HG03025 (cell line): ENCODE data around the gene SUMO3.

Experiments
- ATAC-seq: cut with Tn5 transposase; IDR thresholded peaks from one replicate; pipeline ENCODE4 v1.9.1; 2021; ENCODE audit warnings: mild to moderate bottlenecking, moderate library complexity; ENCODE audit not compliant: unreplicated experiment, low FRiP score

Gene SUMO3

DNA sequence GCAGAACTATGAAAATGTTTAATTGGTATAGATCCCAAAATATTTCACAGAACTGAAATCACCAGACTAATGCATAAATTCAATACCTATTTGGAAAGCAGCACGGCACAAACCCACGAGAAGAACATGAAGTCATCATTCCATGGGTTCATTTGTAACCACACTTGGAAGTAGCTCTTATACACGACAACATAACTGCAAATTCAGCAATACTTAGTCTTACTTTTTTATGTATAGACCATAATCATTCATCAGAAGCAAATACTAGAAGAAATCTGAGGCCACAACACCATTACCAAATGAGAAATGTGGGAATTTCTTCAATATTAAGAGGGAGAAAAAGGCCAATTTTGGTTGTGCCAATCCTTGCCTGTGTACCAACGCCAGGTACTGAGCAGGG lies 12.0 kb downstream of the SUMO3 start:
- no peak for ATAC-seq

DNA sequence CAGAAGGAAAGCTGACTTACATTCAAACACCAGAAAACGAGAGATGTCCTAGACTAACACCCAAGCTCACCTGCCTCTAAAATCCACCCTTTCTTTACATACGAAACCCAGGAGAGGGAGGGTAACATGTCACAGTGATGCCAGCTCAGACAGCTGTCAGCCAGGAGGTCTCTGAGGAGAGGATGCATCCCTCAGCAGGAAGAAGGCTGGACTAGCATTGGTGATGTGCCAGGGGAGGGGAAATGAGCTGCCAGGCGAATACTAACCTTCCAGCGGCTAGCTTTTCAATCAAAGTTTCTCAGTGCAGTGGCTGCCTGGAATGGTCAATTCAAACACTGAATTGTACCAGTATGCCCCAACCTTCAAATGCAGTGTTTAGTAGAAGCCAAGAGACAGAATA lies 12.6 kb downstream of the SUMO3 start:
- no peak for ATAC-seq

DNA sequence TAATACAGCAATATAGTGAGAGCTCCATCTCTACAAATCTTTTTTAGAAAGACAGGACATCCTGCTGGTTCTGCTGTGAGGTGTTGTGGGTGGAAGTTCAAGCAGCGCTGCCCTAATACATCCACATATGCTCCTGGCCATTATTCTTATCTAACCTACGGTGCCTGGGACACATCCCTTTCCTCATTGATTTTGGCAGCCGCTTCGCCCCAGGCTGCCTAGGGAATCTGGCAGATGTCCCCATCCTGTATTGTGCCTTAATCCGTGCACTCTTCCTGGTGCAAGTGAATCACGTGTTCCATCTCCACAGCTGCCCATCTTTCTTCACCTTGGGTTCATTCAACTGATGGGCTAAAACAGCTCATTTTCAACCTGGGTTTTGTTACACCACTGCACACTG lies 13.1 kb downstream of the SUMO3 start:
- no peak for ATAC-seq

DNA sequence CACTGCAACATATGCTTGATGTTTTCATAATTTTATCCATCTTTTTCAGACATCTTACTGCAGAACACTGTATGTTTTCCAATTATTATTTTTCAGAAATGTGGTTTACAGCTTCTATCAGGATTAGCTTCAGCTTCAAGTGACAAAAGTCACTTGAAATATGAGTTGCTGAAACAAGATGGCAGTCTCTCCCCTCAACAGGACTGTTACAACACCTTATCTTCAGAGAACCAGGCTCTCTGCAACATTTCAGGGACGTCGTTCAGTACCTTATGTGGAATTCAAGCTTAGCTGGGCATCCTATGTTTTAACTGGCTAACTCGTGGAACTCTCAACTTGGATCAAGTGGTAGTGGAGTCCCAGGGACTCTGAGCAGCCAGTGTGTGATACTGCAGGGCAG lies 14.2 kb downstream of the SUMO3 start:
- ATAC-seq, result no peak

DNA sequence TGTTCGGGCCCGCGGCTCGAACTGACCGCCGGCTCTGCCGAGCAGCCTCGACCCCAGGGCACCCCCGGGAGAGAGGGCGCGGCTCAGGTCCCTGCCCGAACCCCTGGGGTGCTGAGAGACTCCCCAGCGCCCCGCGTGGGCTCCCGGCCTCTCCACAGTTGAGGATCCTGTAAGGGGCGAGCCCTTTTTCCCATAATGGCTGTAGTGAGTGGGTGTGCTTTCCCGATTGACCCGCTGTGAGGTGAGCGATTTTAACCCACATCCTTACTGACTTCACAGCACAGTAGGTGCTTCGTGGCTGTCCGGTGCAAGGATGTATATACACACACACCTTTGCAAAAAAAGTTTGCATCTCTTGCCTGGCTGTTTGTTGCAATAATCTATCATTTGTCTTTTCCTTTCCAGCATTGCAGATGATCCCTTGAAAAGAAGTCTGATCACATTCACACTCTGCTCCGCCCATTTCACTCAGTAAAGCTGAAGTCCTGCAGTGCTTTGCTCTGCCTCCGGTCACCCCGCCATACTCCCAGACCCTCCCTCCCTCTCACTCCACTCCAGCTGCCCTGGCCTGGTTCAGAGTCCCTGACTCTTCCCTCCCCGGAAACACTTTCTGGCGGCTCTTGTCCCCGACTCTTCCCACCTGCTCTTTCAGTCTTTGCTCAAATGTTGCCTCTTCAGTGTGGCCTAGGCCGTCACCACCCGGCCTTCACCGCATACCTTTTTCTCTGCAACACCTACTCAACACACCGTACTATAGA lies 15.3 kb downstream of the SUMO3 start:
- no peak for ATAC-seq

DNA sequence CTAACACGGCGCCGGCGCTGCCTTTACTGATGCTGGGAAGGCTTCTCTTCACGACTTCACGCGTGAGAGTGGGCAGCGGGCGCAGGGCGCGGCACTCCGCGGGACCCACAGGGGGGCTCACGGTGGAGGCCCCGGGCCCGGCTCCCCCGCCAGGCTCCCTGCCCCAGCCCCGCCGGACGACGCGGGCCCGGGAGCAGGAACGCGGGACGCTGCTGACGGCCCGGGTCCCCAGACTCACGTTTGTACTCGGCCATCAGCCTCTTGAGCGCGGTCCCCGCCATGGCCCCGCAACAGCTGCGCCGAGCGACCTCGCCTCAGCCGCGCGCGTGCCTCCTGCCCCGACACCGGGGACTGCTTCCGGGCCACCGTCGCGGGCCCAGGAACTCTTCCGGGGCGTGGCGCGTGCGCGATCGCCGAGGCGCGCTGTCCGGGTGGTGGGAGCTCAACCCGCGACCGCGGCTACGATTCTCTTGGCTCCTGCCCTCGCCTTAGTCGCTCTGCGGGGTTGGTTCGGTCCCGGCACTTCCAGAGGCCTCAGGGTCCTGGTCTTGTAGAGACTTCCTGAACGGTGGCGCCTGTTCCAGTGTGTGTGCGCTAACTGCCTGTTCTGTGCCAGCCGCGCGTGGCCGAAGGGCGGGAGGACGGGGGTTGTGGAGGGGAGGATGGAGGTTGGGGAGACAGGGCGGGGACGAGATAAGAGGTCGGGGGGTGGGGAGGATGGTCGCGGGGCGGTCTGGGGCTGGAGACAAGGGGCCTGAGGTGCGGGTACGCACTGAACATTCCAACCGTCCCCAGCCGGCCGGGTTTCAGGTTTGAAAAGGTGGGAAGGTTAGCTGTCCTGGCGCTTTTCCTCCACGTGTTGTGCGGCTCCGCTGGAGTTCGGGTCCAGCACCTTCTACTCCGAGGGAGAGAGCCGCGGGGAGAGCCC lies 16.1 kb downstream of the SUMO3 start, which contains the start of gene UBE2G2:
Gene UBE2G2, minus strand, starts transcription at position 353 of the 928 bp plus-strand sequence. Its CDS starts 72 bp downstream, at position 281.
- peak; percentile 70 for ATAC-seq

DNA sequence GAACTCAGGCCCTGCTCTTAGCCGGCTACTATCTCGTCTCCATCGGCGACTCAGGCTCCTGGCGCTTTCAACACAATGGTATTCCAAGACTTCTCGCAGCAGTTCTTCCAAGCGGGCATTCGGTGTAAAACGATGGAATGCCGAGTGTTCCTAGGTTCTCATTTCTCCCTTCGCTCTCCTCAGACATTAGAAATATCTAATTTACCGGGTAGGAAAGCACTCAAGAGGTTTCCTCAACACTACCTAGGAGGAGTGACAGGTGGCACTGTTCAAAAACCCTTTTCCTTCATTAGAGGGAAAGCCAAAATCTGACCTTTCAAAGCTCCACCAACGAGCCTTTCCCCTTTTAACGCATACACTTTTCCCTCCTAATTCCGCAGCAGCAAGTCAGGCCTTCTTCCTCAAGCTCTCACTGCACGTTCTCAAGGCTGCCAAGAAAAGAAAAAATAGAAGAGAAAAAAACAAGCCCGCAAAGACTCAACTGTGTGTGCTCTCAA lies 16.8 kb downstream of the SUMO3 start:
- ATAC-seq, result no peak

DNA sequence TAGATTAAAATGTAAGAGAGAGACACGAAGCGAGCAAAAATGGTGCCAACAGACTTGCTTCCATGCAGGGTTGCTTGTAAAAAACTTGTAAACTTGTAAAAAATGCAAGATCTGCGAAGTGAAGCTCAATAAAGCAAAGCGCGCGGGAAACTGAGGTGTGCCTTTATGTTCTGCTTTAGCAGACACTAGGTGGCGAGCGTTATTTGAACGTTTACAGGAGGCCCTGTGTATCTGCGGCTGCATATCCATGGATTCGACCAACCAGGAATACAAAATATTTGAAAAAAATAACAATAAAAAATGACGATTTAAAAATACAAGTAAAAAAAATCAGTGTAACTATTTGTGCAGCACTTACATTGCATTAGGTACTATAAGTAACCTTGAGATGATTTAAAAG lies 17.8 kb downstream of the SUMO3 start:
- no peak for ATAC-seq

DNA sequence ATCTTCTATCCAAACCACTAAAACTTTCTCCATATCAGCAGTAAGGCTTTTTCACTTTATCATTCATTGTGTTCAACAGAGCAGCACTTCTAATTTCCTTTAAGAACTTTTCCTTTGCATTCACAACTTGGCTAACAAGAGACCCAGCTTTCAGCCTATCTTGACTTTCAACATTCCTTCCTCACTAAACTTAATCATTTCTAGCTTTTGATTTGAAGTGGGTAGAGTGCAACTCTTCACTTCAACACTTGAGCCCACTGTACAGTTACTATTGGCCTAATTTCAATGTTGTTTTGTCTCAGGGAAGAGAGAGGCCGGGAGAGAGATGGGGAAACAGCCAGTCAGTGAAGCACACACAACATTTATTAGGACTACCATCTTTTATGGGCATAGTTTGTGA lies 18.2 kb downstream of the SUMO3 start:
- ATAC-seq, result no peak

DNA sequence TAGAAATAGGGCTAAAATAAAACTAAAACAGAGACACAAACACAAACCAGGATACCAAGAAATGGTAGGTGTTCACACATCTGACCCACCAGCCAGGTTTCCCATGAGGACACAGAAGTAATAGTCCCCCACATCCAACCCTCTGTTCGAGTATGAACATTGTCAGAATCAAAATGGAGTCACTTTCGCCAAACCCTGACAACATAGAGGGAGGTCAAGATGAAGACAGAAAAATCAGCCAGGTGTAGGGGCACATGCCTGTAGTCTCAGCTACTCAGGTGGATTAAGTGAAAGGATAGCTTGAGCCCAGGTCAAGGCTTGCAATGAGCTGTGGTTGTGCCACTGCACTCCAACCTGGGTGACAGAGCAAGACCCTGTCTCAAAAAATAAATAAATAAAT lies 20.1 kb downstream of the SUMO3 start:
- ATAC-seq, result no peak

DNA sequence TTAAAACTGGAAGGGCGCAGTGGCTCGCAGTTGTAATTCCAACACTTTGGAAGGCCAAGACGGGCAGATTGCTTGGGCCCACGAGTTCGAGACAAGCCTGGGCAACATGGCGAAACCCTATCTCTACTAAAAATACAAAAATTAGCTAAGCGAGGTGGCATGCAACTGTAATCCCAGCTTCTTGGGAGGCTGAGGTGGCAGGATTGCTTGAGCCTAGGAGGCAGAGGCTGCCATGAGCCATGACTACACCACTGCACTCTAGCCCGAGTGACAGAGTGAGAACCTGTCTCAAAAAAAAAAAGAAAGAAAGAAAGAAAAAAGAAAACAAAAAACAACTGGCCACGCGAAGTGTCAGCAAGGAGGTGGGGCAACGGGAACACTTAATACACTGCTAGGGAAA lies 22.5 kb downstream of the SUMO3 start:
- ATAC-seq, result no peak

DNA sequence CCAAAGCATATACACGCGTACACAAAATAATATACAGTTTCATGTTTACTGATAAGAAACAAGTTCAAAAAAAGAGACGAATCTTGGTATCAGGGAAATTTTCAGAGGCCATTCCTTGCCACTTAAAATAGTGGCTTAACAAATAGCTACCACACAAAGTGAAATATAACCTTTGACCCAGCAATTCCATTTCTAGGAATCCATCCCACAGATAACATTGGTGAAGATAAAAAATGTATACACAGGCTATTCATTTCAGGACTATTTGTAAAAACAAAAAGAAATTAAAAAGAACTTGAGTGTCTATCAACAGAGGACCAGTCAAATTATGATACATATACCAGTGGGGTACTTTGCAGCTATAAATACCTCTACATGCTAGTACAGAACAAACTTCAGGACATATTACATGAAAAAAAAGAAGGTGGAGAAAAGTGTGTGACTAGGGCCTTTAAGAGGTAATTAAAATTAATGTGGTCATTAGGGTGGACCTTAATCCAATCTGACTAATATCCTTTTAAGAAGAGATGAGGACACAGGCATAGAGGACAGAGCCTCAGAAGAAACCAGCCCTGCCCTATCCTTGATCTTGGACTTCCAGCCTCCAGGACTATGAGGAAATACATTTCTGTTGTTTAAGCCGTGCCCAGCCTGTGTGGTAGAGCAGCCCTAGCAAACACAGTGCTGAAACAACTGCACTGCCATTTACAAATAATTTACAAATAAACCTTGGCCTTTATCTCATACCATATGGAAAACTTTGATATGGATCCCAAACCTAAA lies 24.1 kb downstream of the SUMO3 start:
- ATAC-seq, result no peak

DNA sequence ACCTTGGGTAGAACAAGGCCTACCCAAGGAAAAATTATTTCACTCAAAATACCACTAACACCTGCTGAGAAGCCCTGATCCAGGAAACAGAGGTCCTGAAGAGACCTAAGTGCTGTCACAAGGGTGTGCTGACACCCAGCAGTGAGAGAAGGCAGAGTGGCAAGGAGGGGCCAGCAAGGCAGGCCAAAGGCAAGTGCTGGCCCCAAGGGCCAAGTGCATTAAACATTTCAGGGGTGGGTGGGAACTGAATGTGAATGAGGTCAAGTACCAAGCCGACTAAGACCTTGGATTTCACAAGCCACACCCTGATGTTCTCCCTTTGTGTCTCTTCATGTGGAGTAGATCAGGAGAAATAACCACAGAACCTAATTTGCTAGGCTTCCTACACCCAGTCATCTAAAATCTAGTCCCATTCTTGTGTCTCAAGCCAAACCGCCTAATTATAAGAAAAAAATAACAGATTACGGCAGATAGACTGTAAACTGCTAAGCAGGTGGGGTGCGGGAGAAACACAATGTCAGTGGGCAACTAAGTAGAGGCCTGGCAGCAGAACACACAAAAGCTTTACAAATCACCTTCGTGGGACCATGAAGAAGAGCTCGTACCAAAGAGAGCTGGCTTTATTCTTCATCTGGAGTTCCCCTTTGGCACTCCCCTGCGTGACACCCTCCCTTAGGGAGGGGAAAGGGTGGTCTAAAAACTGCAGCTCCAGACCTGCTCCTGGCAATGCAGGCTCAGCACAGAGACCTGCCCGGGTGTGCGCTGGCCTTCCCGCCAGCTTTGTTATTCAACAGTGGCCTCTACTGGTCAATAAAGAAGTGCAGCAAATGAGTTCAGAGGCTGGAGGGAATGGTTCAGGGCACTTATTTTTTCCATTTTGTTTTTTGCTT lies 24.9 kb downstream of the SUMO3 start:
- no peak for ATAC-seq

DNA sequence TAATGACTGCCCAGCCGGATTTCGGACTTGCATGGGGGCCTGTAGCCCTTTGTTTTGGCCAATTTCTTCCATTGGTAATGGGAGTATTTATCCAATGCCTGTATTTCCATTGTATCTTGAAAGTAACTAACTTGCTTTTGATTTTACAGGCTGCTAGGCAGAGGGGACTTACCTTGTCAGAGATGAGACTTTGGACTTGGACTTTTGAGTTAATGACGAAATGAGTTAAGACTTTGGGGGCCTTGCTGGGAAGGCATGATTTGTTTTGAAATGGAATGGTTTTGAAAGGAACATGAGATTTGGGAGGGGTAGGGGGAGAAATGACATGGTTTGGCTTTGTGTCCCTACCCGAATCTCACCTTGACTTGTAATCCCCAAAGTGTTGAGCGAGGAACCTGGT lies 25.9 kb downstream of the SUMO3 start:
- ATAC-seq, result no peak

DNA sequence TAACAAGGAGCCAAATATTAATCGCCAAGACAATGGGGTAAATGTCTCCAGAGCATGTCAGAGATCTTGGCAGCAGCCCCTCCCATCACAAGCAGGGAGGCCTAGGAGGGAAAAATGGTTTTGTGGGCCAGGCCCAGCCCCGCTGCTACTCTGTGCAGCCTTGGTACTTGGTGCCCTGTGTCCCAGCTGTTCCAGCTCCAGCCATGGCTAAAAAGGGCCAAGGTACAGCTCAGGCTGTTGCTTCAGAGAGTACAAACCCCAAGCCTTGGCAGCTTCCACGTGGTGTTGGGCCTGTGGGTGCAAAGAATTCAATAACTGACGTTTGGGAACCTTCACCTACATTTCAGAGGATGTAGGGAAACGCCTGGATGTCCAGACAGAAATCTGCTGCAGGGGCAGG lies 26.6 kb downstream of the SUMO3 start:
- ATAC-seq, result no peak

DNA sequence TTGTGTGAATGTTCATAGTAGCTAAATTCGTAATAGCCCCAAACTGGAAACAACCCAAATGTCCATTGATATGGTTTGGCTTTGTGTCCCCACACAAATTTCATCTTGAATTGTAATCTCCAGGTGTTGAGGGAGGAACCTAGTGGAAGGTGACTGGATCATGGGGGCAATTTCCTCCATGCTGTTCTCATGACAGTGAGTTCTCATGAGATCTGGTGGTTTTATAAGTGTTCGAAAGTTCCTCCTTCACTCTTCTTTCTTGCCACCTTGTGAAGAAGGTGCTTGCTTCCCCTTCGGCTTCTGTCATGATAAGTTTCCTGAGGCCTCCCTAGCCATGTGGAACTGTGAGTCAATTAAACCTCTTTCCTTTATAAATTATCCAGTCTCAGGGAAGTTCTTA lies 27.5 kb downstream of the SUMO3 start:
- no peak for ATAC-seq

DNA sequence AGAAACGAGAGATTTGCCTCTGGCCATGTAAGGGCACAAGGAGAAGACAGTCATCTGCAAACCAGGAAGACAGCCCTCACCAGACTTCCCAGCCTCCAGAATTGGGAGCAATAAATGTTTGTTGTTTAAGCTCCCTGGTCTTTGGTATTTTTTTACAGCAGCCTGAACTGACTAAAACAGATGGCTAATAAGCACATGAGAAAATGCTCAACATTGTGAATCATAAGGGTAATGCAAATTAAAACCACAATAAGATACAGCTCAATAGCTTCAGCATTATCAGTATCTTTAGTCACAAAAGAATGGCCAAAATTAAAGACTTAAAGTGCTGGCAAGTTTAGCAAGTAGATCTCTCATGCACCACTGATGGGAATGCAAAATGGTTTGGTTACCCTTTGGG lies 28.0 kb downstream of the SUMO3 start:
- ATAC-seq, result no peak

DNA sequence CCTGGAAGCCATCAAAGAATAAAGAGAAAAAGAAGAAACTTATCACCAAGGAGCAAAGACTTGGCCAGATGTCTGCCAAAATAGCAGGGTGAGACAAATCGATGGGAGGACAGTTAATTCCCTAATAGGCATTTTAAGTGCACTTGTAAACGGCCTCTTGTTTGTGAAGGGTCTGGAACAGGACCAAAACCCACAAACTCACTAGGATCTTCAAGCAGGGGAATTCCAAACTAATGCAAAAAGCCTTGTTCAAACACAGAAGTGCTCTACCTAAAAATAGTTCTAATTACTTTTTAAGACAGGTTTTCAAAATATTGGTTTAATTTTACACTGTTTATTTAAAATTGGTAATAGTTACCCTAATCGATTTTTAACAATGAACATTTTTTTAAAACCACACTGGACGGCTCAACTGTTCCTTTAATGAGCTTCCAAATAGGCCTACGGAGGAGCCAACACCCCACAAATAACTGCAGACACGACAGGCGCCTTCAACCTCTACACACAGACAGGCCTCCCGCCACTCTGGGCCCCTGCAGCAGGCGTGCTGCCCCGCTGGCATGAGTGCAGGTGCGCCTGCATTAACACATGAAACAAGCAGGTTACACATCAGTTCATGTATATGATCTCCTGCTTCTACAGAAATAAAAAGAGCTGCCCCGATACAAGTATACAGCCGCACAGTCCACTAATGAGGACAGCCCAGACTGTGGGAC lies 32.1 kb downstream of the SUMO3 start:
- ATAC-seq, result no peak

DNA sequence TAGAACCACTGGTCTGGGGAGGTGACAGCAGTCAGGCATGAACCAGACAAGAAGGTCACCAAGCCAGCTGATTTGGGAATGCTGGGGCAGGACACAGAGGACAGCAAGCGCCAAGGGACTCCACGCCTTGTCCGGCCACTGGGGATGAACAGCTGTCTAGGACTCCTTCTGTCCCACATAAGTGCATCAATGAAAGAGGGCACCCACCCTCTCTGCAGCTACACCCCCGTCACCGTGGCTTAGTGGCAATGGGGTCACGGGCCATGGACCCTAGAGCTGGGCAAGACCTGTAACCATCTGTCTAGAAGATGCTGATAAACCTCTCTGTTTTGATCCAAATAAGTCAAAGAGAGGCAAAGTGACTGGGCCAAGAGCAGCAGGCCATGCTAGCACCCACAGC lies 33.1 kb downstream of the SUMO3 start:
- ATAC-seq, result no peak
